Measurements from ENCODE around the gene TMEM217.

Gene TMEM217

DNA sequence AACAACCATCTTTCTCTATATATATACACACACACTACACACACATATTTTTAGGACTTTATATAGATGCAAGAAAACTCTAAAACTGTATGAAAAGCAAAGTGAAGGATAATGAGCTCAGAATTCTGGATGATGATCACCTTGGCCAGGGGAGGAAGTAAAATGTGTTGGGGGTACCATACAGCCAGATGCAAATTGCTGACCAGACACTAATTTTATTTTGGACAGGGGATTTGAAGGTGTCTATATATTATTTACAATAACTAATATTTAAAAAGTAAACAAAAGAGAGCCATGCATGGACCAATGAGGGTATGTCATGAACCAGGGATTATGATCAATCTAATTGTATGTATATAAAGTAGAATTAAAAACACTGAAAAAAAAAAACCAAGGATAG lies 20.2 kb downstream of the TMEM217 start:
- H3K9me3 Mint-ChIP-seq, result peaks cover 5% of the 10 kb centered on the region
- H3K4me1 Mint-ChIP-seq, result peaks cover 52% of the 10 kb centered on the region
- TF ChIP-seq, protein P1, sequence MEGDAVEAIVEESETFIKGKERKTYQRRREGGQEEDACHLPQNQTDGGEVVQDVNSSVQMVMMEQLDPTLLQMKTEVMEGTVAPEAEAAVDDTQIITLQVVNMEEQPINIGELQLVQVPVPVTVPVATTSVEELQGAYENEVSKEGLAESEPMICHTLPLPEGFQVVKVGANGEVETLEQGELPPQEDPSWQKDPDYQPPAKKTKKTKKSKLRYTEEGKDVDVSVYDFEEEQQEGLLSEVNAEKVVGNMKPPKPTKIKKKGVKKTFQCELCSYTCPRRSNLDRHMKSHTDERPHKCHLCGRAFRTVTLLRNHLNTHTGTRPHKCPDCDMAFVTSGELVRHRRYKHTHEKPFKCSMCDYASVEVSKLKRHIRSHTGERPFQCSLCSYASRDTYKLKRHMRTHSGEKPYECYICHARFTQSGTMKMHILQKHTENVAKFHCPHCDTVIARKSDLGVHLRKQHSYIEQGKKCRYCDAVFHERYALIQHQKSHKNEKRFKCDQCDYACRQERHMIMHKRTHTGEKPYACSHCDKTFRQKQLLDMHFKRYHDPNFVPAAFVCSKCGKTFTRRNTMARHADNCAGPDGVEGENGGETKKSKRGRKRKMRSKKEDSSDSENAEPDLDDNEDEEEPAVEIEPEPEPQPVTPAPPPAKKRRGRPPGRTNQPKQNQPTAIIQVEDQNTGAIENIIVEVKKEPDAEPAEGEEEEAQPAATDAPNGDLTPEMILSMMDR (IDR thresholded peaks at IDR 0.05; ENCODE audit: unreplicated experiment in 3 of 3), result no peak
- no peak overlapping the region for H3K4me3 Mint-ChIP-seq
- H3K27me3 Mint-ChIP-seq (ENCODE audit: low read depth), result no peaks in the 10 kb centered on the region
- no peaks in the 10 kb centered on the region for H3K36me3 Mint-ChIP-seq (ENCODE audit: low read depth)
- H3K27ac Mint-ChIP-seq, result peak overlapping the region; percentile 11 to 85 (median 72)

DNA sequence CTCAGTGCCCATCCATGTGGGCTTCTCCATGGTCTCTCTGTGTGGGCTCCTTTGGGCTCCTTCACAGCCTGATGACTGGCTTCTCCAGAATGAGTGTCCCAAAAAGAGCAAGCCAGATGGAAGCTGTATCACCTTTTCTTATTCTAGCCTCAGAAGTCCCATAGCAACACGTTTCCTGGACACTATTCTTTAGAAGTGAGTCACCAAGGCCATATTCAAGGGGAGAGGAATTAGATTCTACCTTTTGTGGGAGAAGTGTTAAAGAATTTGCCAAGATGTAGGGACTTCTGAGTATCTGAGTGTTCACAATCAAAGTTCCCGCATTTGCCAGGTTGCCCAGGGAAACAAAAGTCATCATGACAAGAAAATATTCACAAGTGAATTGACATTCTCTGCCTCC lies 21.0 kb downstream of the TMEM217 start:
- TF ChIP-seq, protein P1 (IDR thresholded peaks at IDR 0.05; ENCODE audit: unreplicated experiment in 3 of 3), result no peak
- H3K27me3 Mint-ChIP-seq (ENCODE audit: low read depth), result no peaks in the 10 kb centered on the region
- H3K4me3 Mint-ChIP-seq, result no peak overlapping the region
- H3K27ac Mint-ChIP-seq, result peak overlapping the region in 2 of 3 experiments; percentile 72 to 85
- H3K4me1 Mint-ChIP-seq, result peaks cover 43% of the 10 kb centered on the region
- no peaks in the 10 kb centered on the region for H3K36me3 Mint-ChIP-seq (ENCODE audit: low read depth)
- H3K9me3 Mint-ChIP-seq, result peaks cover 5% of the 10 kb centered on the region

DNA sequence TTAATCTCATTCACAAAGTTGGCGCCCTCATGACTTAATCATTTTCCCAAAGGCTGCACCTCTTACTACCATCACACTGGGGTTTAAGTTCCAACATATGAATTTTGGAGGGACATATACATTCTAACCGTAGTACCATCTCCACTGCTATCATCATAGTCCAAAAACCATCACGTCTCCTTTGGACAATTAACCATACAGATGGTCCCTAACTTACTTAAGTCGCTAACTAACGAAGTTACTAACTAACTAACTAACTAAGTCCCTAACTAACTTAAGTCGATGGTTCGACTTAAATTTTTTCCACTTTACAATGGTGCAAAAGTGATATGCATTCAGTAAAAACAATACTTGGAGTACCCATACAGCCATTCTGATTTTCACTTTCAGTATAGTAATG lies 24.4 kb downstream of the TMEM217 start:
- no peaks in the 10 kb centered on the region for H3K36me3 Mint-ChIP-seq (ENCODE audit: low read depth)
- no peak overlapping the region for H3K27ac Mint-ChIP-seq
- H3K4me3 Mint-ChIP-seq, result no peak overlapping the region
- H3K4me1 Mint-ChIP-seq, result peaks cover 24% of the 10 kb centered on the region
- TF ChIP-seq, protein P1 (IDR thresholded peaks at IDR 0.05; ENCODE audit: unreplicated experiment in 3 of 3), result no peak
- H3K27me3 Mint-ChIP-seq (ENCODE audit: low read depth), result no peaks in the 10 kb centered on the region
- H3K9me3 Mint-ChIP-seq, result no peaks in the 10 kb centered on the region

DNA sequence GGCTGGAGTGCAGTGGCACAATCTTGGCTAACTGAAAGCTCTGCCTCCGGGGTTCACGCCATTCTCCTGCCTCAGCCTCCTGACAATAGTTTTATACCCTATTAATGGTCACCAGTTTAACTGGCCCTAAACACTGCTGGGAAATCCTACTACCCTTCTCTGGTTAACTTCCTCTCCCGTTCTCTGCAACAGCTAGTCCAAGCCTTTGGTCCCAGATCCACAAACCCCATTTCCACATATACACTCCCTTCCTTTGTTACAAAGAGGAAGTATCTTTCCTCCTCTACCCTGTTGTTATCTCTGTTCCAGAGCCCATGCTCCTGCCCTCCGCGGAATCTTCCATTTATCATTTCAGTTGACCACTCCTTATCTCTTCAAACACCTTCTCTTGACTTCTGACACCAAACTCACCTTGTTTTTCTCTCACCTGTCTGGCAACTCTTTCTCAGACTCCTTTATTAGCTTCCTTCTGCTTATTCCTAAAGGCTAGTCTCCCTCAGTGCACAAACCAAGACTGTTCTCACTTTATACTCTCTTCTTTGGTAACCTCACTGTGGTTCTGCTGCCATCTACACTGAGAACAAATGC lies 25.4 kb downstream of the TMEM217 start:
- TF ChIP-seq, protein P1 (IDR thresholded peaks at IDR 0.05; ENCODE audit: unreplicated experiment in 3 of 3), result no peak
- Mint-ChIP-seq H3K36me3 (ENCODE audit: low read depth) (no peaks in the 10 kb centered on the region), H3K9me3 (no peaks in the 10 kb centered on the region), H3K27ac (peak overlapping the region in 2 of 3 experiments; percentile 0 to 2), H3K27me3 (ENCODE audit: low read depth) (no peaks in the 10 kb centered on the region), H3K4me1 (peaks cover 17% of the 10 kb centered on the region), H3K4me3 (no peak overlapping the region)

DNA sequence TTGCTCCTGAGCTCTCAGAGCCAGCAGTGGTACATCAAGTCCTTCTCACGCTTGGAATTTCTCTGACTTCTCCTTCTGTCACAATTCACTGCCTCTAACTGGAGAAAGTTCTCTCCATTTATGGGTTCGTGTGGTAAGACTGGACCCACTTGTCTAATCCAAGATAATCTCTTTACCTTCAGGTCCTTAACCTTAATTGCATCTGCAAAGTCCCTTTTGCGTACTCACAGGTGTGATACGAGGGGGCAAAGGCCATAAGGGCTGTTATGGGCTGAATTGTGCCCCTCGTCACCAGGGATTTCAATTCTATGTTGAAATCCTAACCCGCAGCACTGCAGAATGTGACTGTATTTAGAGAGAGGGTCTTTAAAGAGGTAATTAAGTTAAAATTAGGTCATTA lies 27.8 kb downstream of the TMEM217 start:
- Mint-ChIP-seq H3K36me3 (ENCODE audit: low read depth) (no peaks in the 10 kb centered on the region), H3K27ac (peak overlapping the region in 2 of 3 experiments; percentile 8 to 33), H3K4me3 (no peak overlapping the region), H3K9me3 (peaks cover 3% of the 10 kb centered on the region), H3K4me1 (peaks cover 8% of the 10 kb centered on the region), H3K27me3 (ENCODE audit: low read depth) (no peaks in the 10 kb centered on the region)
- TF ChIP-seq, protein P1 (IDR thresholded peaks at IDR 0.05; ENCODE audit: unreplicated experiment in 3 of 3), result no peak
